Adipose tissue (tissue), 3 donors: ENCODE data around the gene AKT1. TPM values are rescaled to one million over a fixed set of nuclear protein-coding genes. Genes with fewer than 3 reads are reported as not detected.

ENCODE experiments used
- H3K27ac ChIP-seq: one replicate; pipeline ENCODE4 v1.5.1; 2013; ENCODE audit warnings: low read depth, low read length
- WGBS, 3 donors: extraction: QIAGEN DNeasy Blood & Tissue Kit; methylation state at CpG; one replicate each; pipeline ENCODE4 v1.1.7; 2013; 5-methylcytosine and 5-hydroxymethylcytosine counted together
- polyA plus RNA-seq, 3 donors: library from polyadenylated mRNA; stranded (reverse); fragments of 200-250 nt; gene quantifications; one replicate each; pipeline ENCODE4 v1.2.3, GENCODE V29; 2013
- donor health status: healthy with polysubstance abuse.
- donor health status: Bipolar disorder and iron deficiency.
- donor health status: healthy.

Gene AKT1
- polyA plus RNA-seq, 3 donors, result 70.4 to 158 (median 126) TPM

DNA sequence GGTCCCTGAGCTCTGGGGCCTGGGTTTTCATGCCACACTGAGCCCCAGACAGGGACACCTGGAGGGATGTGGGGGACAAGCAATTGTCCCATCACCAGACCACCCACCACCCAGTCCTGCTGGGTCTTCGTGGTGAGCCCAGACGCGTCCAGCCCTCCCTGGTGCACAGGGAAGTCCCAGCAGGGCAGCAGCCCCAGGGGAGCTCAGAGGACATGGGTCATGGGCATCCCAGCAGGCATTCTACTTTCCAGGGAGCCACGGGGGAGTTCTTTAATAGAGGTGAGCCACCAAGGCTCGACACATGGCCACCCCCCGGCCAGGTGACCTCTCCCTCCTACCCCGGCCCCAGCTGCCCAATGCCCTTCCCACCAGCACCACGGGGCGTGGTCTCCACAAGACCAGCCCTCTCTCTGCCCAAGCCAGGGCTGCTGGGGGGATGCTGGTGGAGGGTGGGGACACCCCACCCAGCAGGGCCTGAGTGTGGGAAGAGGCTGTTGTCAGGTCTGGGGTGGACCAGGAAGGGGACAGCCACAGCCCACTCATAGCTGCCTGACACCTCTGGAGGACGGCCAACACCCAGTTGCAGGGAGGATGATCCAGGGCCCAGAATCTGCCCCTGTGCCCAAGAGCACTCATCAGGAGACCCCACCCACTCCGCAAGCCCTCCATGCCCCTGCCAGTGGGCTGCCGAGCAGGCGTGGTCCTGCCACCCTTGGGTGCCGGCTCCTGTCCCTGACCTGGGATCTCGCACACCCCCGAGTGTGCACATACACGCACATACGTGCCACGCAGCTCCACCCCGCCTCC is 14.1 kb downstream of the AKT1 start:
- WGBS, 3 donors, result 89 to 92% (median 90%) methylated on average over 20 of the region's 20 CpGs
- H3K27ac ChIP-seq, result no peak overlapping the region

DNA sequence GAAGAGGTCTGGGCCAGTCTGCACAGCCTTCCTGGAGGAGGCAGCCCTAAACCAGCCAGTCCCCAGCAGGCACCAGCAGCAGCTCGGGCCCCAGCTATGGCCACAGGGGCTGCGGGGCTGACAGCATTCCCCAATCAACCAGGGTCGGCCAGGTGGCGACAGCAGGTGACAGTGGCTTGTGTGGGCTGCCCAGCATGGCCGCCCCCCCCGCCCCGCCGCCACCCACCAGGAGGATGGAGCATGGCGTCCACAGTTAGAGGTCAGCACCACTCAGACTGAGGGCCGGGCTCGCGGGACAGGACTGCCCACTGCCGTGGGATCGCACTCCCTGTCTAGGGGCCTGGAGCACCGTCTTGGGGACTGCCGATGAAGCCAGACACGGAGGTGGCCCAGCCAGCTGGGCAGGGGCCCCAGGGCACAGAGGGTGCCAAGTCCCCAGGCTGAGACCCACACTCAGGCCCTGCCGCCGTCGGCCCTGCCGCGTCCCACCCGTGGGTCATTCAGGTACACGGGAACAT is 15.0 kb downstream of the AKT1 start:
- 91 to 95% (median 94%) methylated on average over 23 to 24 of the region's 24 CpGs for WGBS, 3 donors
- H3K27ac ChIP-seq, result no peak overlapping the region

DNA sequence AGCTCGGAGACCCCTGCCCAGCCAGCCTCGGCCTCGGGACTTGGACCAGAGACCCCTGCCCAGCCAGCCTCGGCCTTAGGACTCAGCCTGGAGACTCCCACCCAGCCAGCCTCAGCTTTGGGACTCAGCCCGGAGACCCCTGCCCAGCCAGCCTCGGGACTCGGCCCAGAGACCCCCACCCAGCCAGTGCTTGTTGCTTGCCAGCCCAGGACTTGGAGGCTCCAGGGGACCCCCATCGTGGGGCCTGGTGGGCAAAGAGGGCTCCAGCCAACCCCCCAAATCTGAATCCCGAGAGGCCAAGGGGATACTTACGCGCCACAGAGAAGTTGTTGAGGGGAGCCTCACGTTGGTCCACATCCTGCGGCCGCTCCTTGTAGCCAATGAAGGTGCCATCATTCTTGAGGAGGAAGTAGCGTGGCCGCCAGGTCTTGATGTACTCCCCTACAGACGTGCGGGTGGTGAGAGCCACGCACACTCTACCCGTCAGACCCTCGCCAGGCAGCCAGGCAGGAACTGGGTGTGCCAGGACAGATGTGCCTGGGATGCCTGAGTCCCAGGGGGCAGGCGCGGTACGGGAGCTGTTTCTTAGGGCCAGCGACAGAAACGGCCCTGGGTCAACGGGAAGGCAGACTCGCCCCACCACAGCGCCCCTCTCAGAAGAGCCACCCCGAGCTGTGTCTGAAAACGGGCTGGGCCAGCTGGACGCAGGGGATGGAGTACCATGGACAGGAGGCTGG is 15.6 kb downstream of the AKT1 start:
- WGBS, 3 donors, result 89 to 94% (median 90%) methylated on average over 32 of the region's 32 CpGs
- H3K27ac ChIP-seq, result no peak overlapping the region

DNA sequence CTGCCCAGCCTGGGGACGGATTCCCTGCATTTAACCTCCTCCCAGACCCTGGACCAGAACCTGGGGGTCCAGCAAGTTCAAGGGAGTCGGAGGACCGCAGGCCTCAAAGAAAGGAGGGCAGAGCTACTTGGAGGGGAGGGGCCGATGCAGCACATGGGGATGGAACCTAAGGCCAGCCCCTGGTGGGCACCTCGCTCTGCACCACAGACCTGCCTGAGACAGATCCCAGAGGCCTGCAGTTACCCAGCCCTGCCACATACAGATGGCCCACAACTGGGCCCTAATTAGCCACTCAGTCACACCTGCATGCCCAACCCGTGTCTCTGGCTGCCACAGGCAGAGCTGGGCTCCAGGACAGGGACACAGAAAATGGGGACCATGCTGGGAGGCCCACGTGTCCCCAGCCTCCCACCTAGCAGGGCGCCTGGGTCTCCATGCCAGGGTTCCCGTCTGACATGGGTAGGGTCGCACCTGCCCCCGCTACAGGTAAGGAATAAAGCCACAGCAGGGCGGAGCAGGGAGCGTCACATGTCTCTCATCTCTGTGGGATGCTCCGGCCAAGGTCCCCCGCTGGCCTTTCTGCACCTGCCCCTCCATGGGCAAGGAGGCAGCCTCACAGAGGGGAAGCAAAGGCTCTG is 16.7 kb downstream of the AKT1 start:
- WGBS, 3 donors, result 88 to 93% (median 90%) methylated on average over 15 of the region's 15 CpGs

DNA sequence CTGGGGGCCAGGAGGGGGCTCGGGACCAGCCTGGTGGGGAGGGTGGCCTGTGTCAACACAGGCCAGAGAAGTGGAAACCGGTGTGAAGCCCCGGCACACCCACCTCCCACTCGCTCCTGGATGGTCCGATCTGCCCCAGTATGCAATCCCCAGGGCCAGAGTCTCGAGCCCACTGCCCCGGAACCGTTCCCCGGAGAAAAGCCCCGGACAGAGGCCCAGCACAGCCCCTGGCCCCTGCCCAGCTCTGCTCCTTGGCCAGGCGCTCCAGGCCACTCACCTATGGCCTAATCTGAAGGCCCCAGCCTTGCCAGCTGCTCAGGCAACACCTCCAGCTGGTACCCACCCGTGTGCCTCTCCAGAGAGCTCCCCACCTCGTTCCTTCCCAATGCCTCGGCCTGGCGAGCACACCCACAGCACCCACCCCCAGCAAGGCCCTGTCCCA is 17.7 kb downstream of the AKT1 start:
- no peak overlapping the region for H3K27ac ChIP-seq
- WGBS, 3 donors, result 68 to 80% (median 70%) methylated on average over 14 to 15 of the region's 15 CpGs

More for the DNA sequence above, 16.7 kb downstream of the AKT1 start:
- no peak overlapping the region for H3K27ac ChIP-seq

DNA sequence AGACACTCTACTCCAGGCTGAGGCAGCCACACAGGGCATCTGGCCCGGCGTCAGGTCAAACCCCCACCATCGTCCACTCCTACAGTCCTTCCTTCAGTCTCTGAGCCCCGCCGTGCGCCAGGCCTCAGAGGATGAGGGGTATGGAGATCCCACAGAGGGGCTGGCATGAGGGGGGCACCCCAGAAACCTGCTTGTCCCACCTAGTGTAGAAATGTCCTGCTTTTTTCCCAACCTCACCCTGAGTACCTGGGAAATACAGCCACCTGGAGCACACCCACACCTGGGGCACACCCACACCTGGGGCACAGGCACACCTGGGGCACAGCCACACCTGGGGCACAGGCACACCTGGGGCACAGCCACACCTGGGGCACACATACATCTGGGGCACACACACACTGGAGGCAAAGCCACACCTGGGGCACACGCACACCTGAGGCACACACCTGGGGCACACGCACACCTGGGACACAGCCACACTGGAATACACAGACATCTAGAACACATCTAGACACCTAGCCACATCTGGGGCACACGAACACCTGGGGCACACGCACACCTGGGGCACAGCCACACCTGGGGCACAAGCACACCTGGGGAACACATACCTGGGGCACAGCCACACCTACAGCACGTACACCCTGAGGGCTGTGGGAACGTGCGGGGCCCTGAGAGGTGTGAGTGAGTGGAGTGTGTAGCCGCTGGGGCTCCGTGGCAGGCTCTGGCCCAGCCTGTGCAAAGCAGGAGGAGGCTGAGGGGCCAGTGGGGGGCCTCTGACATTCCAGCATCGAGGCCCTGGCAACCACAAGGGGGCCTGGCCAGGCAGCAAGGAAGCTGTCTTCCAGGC is 18.4 kb downstream of the AKT1 start:
- WGBS, 3 donors, result 72 to 88% (median 82%) methylated on average over 16 of the region's 16 CpGs

DNA sequence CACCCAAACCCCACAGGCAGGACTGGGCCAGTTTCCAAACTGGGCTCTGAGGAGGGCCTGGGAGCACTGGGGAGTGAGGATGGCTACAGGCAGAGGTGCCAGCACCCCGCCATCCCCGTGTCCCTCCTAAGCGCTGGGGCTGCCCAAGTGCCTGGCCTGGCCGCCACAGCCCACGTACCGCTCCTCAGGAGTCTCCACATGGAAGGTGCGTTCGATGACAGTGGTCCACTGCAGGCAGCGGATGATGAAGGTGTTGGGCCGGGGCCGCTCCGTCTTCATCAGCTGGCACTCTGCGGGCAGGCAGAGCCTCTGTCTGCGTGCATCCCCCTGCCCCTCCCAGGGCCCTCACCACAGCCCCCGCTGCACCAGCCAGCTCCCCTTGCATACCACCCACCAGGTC is 19.1 kb downstream of the AKT1 start:
- WGBS, 3 donors, result 96 to 98% (median 97%) methylated on average over 14 to 15 of the region's 15 CpGs
- H3K27ac ChIP-seq, result no peak overlapping the region

More for the DNA sequence above, 18.4 kb downstream of the AKT1 start:
- H3K27ac ChIP-seq, result no peak overlapping the region

DNA sequence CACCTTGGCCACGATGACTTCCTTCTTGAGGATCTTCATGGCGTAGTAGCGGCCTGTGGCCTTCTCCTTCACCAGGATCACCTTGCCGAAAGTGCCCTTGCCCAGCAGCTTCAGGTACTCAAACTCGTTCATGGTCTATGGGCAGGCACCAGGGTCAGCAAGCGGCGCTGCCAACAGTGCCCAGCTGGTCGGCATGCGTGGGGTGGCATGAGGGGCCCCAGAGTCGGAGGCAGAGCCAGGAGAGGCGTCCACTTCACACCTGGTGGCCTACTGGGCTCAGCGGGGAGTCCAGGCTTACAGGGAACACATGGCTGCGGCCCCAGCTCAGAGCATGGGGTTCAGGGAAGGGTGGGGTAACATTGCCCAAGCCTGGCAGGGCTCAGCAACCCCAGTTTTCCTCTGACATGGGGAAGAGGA is 20.5 kb downstream of the AKT1 start:
- no peak overlapping the region for H3K27ac ChIP-seq
- WGBS, 3 donors, result 71 to 94% (median 86%) methylated on average over 13 of the region's 13 CpGs

DNA sequence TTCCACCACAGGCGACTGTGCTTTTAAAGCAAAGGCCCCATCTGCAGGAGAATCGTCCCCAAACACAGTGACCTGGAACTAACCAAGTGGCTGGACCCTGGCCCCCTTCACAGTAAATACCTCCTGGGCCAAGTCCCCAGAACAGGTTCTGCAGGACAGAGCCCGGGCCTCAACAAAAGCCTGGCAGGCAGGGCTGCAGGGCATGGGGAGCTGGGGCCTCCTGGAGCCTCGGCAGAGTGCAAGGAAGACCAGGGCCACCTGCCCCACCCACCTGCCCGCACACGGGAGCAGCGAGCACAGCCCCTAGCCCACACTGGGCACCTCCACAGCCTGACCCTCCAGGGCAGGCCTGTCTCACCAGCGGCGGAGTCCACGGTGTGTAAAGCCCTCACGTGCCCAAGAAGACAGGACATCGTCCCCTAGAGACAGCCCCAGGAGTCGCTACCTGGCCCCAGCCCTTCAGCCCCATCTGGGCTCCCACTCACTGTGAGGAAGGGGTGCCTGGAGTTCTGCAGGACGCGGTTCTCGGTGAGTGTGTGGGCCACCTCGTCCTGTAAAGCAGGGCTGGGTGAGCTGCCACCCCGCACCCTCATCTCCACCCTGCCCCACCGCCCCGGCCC is 21.0 kb downstream of the AKT1 start:
- 58 to 90% (median 86%) methylated on average over 20 of the region's 20 CpGs for WGBS, 3 donors
- H3K27ac ChIP-seq, result no peak overlapping the region

DNA sequence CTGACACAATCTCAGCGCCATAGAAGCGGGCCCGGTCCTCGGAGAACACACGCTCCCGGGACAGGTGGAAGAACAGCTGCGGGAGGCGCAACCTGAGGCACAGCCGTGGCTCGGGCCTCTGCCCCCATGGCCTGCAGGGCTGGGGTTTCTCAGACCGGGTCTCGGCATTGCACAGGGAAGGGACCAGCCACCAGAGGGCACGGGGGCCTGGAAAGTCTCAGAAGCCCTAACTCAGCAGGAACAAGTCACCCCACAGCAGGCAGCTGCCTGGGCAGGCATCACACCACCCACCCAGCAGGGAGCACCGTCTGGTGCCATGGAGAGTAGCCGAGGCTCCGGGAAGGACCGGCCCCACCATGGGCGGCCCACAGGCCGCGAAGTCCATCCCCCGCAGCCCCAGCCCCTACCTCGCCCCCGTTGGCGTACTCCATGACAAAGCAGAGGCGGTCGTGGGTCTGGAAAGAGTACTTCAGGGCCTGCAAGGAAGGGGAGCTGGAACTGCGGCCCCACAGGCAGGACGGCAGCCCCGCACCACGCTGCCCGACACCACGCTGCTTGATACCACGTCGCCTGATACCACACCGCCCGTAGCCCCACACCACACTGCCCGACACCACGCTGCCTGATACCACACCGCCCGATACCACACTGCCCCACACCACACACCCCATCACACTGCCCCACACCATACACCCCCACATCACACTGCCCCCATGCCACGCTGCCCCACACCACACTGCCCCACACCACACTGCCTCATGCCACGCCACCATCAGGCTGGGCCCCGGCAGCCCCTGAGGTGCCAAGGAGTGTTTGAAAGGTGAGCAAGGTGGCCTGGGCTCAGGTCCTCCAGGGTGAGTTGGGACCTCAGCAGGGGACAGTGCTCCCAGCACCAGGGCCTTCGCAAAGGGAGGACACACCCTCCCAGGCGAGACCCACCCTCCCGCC is 21.8 kb downstream of the AKT1 start:
- 61 to 91% (median 91%) methylated on average over 40 to 46 of the region's 46 CpGs for WGBS, 3 donors
- no peak overlapping the region for H3K27ac ChIP-seq

DNA sequence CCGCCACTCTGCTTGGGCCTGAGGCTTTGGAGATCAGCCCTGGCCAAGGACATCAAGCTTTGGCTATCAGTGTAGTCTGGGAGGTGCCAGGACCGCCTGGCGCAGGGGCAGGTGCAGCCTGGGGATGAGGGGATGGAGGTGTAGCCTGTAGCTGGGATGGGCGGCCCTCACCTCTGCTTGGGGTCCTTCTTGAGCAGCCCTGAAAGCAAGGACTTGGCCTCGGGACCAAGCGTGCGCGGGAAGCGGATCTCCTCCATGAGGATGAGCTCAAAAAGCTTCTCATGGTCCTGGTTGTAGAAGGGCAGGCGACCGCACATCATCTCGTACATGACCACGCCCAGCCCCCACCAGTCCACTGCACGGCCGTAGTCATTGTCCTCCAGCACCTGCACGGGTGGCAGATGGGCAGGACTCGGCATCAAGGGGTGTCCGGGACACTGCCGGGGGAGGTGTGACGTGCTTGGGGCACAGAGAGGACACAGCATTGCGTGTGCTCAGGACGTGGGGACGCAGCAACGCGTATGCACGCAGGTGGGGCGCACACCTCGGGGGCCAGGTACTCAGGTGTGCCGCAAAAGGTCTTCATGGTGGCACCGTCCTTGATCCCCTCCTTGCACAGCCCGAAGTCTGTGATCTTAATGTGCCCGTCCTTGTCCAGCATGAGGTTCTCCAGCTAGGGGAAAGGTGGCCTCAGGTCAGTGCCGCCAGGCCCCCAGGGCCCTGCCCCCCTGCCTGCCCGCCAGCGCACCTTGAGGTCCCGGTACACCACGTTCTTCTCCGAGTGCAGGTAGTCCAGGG is 22.6 kb downstream of the AKT1 start:
- 82 to 95% (median 93%) methylated on average over 38 of the region's 38 CpGs for WGBS, 3 donors
- no peak overlapping the region for H3K27ac ChIP-seq

DNA sequence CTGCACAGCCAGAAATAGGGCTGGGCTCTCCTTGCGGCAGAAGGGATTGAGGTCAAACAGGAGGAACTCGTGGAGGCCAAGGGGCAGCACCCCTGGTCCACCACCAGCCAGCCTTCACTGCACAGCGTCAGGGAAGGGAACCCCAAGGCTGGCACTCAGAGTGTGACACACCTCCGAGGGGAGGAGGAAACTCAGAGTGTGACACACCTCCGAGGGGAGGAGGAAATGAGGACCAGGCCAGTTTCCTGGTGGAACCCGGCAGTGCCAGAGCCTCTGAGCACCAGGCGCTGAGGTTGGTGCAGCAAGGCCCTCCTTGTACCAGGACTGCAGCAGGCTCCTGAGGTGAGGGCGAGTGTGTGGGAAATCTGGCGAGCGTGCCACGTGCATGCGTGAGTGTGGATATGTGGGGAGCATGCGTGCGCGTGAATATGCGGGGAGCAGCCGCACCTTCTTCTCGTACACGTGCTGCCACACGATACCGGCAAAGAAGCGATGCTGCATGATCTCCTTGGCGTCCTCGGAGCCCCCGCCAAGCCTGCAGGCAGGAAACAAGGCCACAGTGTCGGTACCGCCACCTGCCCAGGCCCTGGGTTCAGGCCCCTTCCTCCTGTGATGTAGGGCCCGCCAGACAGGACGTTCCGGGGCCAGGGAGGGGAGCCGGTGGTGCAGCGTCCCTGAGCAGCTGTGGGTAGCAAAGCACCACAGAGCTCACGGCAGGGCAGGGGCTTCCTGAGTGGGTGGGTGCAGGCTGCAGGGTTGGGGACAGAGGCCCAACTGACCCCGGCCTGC is 23.4 kb downstream of the AKT1 start:
- WGBS, 3 donors, result 87 to 90% (median 90%) methylated on average over 34 of the region's 34 CpGs
- H3K27ac ChIP-seq, result no peak overlapping the region

DNA sequence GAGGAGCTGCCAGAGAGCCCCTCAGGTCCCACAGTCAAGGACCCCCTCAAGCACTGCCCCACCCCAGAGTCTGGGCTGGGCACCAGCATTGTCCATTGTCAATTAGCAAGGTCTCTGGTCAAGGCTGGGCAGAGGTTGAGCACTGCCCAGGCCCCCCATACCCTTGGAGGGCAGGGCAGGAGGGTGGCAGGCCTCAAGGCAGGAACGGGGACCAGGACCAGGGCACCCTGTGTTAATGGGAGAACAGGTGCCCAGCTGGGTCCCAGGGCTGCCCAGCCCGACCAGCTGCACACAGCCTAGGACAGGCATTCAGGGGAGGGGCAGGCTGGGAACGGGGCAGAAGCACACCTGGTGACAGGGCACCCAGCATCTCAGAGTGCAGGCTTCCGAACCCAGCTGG is 24.2 kb downstream of the AKT1 start:
- WGBS, 3 donors, result 96 to 98% (median 98%) methylated on average over 4 of the region's 4 CpGs
- H3K27ac ChIP-seq, result no peak overlapping the region

DNA sequence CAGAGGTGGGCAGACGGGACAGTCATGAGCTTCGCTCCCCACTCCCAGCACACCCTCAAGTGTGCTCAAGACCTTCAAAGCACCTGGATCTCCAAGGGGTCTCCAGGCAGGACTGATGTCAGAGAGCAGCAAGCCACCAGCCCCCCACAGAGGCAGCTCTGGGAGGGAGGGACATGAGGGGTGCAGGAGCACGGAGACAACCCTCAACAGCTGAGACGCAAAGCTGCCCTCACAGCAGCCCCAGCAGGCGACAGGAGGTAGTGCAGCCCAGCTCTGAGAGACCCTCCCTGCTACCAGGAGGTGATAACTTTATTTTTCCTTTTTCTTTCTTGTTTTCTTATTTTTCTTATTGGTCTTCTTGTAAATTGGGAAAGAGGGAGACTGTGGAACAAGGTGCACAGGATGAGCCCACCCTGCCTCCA is 24.7 kb downstream of the AKT1 start:
- 80 to 99% (median 97%) methylated on average over 5 of the region's 5 CpGs for WGBS, 3 donors

DNA sequence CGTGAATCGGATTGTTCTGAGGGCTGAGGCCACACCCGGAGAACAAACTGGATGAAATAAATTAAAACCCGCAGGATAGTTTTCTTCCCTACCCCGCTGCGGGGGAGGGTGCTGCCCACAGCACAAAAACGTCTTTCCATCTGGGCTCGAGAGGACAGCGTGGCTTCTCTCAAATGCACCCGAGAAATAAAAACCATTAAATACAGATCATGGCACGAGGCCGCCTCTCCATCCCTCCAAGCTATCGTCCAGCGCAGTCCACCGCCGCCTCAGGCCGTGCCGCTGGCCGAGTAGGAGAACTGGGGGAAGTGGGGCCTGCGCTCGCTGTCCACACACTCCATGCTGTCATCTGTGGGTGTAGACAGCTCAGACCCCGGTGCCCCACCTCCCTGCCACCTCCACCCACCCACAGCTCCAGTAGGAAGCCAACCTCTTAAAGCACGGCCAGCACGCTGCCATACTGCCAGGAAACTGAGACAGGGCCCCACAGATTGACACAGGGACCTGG is 25.4 kb downstream of the AKT1 start:
- H3K27ac ChIP-seq, result no peak overlapping the region
- WGBS, 3 donors, result 84 to 86% (median 86%) methylated on average over 24 of the region's 24 CpGs

More for the DNA sequence above, 24.7 kb downstream of the AKT1 start:
- no peak overlapping the region for H3K27ac ChIP-seq
